GDM1 (cell line): ENCODE measurements around the gene PLAAT3.
"Not testable (repeated sequence)": the region's sequence is repeated elsewhere in the genome, so short reads cannot be mapped to it uniquely, and the experiment has no call there.

Source experiments
- DNase-seq: peaks from one replicate; lab custom pipeline; 2025; lab: John Stamatoyannopoulos, UW

The PLAAT3 gene

DNA sequence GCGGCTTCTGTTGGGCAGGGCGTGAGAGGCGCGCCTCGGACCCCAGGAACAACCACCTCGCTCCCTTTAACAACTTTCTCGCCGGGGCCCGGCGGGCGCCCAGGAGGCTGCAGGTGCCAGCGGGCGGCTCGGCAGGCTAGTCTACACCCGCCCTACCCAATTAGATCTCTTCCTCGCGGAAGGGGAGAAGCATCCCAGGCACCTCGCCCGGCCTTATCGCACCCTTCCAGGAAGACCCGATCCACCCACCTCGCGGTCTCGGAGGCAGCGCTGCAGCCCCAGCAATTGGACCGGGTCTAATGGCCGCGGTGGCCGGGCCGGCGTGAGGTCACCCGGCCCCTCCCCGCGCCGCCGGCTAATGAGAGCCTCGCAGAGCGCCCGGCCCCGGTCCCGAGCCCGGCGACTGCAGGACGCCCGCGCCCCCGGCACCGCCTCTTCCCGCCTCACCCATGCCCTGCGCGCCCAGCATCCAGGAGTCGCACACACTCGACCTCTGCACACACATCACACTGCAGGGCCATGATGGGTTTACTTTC is at the start of gene PLAAT3:
PLAAT3 (minus strand) TSS at position 298 of the 536 bp plus-strand sequence. CDS start 419 bp downstream, outside the sequence.
- no peak for DNase-seq

DNA sequence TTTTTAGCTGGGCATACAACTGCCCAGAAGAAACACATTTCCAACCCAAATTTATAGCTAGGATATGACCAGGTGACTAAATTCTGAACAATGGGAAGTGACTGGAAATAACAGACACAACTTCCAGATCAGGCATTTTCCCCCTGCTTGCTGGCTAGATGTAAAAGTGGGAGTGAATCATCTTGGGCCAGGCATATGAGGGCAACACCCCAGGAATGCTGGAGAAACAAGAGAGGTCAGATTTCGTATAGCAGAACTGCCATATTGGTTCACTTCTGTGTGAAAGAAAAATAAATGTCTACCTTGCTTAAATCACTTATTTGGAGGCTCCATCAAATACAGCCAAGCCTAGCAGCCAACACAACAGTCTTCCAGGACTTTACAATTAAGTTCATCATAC is 49.6 kb upstream of the PLAAT3 start:
- no peak for DNase-seq

DNA sequence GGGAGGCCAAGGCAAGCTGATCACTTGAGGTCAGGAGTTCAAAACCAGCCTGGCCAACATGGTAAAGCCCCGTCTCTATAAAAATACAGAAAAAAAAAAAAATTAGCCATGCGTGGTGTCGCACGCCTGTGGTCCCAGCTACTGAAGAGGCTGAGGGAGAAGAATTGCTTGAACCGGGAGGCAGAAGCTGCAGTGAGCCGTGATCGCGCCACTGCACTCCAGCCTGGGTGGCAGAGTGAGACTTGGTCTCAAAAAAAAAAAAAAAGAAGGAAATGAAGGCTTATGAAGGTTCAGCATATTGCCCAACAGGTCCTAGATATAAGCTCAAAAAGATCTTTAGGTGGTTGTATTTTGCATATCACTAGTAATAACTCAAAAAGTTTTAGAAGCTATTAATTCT is 46.7 kb upstream of the PLAAT3 start:
- DNase-seq: no peak

DNA sequence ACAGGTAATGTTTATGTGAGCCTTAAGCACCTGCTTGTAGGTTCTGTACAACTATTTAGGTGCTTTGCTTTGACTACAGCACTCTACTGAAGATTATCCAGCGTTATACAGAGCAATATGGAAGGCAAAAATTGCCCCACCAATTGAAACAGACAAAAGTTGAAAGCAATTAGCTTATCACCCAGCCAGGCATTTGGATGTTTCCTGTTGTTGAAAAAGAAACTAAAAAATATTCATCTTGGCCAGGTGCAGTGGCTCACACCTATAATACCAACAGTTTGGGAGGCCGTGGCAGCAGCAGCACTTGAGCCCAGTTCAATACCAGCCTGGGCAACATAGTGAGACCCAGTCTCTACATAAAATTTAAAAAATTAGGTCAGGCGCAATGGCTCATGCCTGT is 38.4 kb upstream of the PLAAT3 start:
- no peak for DNase-seq

DNA sequence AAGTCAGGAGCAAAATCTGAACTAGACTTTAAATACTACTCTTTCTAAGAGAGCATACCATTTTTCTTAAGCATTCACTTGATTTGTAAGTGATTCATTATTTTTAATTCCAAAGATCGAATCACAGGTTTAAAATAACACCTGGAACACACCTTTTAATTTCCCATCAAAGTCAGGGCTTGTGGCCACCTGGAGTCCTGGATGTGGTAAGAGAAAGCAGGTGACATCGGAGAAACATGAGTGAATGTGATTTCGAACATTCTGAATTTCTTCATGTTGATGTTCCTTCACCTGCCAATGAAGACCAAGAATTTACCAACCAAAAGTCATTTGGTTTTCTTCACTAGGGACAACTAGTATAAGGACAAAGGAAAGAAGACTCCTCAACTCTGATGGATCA is 29.0 kb upstream of the PLAAT3 start:
- no peak for DNase-seq

DNA sequence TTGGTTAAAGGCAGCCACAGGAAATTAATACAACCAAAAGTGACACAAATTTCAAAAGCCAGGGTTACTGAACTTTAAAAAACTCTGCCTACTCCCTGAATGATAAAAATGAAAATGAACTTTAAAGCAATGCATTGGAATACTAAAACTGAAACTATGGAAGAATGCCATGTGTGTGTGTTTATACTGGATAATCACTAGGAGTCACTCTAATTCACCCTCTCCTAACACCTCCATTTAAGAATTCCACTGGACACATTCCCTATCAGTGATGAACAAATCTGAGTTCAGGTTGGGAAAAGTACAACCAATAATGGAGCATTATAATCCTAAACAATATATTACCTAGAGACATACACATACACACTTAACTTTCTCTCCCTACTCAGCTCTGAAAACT is 27.5 kb upstream of the PLAAT3 start:
- DNase-seq: no peak

DNA sequence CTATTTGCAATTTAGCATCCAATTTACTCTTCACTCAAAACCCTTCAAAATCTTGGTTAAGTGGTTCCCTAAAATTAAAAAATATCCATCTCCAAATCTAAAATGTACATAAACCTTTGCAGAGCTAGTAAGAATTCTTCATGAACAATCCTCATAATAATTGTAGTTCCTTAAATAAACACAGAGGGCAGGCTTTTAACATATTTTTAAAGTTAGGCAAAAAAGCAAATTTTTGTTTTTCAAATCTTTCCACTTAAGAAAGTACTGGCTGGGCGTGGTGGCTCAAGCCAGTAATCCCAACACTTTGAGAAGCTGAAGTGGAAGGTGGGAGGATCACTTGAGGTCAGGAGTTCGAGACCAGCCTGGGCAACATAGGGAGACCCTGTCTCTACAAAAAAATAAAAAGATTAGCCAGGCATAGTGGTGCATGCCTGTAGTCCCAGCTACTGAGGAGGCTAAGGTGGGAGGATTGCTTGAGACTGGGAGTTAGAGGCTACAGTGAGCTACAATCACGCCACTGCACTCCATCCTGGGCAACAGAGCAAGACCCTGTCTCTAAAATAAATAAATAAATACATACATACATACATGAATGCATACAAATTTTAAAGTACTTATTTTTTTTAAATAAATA is 25.1 kb upstream of the PLAAT3 start:
- DNase-seq: no peak

DNA sequence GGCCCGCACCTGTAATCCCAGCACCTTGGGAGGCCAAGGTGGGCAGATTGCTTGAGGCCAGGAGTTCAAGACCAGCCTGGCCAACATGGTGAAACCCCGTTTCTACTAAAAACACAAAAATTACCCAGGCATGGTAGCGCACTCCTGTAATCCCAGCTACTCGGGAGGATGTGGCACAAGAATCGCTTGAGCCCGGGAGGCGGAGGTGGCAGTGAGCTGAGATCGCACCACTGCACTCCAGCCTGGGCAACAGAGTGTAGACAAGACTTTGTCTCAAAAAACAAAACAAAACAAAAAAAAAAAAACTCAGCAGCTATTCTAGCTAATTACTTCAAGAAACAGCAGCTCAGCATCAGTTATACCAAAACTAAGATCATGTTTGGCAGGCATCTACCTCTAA is 24.2 kb upstream of the PLAAT3 start:
- not testable (repeated sequence) for DNase-seq

DNA sequence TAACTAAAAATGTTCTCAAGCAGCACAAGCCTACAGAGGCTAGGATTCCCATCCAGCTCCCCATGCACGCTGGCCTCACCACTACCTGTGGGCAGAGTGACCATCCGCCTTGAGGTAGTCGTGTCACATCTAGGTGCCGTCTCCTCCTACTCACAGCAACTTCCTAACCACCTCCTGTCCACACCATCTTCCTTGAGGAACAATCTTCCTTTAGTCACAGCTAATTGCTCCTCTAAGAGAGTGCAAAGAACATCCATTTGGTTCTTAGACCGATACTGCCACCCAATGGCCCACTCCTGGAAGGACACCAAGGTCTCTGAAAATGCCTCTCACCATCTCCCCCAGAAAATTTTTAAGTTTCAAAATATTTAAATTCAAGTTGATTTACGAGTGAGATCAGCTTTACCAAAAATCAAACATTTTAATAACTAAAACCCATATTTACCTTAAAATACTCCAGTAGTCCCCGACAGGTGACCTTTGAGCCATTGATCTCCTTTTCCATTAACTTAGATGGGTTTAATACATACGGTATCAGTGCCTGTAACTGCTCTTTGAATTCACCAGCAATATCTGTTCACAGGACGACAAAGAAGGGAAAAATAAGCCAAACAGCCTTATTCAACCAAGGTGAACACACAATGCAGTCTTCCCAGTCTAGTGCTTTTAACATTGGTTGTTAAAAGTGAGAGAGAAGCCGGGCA is 21.7 kb upstream of the PLAAT3 start:
- DNase-seq: peak; percentile 44

DNA sequence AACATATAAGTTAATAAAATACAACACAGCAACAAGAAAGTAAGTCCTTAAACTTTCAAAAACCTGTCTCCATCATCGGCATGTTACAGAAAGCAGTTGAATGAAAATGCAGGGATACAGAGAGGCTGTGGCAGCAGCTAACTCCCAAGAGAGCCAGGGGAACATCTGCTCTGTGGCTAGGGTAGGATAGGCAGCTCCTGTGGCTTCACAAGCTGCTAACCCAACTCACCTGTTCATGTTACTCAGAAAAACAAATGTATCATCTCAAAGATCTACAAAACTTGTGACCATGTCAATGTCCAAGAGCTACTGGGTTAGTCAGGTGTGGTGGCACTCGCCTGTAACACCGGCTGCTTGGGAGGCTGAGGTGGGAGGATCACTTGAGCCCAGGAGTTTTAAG is 15.2 kb upstream of the PLAAT3 start:
- DNase-seq: no peak

DNA sequence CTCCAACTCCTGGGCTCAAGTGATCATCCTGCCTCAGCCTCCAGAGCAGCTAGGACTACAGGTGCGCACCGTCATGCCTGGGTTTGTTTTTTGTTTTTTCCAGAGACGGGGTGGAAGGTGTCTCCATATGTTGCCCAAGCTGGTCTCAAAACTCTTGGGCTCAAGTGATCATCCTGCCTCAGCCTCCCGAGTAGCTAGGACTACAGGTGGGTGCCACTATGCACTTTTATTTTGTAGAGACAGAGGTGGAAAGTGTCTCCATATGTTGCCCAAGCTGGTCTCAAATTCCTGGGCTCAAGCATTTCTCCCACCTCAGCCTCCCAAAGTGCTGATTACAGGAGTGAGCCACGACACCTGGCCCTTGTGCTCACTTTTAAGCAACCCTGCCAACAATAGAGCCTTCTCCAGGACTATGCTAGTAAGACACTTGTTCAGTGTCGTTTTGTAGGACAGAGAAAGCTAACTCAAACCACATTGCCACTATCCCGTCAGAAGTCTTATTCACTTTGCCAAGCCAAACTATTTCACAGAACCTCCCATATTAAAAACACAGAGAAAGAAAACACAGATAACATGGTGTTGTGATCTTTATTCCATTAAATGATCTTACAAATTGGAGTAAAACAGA is 9.4 kb upstream of the PLAAT3 start:
- DNase-seq: no peak

DNA sequence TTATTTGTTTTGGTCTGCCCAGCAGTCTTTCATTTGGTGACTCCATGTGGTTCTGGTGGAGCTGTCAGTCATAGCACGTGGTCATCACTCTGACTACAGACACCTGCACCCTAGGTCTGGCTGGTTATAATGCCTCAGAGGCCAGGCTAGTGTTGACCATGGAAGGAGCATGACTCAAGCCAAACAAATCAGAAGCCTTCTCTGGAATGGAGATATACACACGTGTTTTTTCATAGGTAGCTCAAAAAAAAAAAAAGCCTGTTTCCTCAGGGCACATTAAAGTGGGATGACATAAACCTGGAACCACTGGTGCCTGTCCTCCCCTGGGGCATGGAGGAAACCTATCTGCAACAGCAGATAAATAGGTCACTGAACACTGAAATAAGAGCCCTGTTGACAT is 8.1 kb upstream of the PLAAT3 start:
- DNase-seq: no peak

DNA sequence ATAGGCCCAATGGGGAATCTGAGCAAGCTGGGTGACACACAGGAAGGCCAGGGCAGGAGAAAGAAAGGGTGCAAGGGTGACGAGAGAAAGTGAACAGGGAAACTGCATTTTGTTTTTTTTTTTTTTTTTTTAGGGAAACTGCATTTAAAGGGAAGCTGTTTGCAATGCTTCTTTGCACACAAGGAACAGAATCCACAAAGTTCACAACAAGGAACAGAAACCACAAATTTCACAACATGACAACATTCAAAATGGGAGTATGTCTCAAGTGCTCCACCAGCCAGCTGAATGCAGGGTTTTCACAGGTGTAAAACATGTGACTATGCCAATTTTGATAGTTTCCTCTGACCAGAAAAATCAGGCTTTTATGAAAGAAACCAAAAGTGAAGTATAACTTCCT is 6.8 kb upstream of the PLAAT3 start:
- no peak for DNase-seq

DNA sequence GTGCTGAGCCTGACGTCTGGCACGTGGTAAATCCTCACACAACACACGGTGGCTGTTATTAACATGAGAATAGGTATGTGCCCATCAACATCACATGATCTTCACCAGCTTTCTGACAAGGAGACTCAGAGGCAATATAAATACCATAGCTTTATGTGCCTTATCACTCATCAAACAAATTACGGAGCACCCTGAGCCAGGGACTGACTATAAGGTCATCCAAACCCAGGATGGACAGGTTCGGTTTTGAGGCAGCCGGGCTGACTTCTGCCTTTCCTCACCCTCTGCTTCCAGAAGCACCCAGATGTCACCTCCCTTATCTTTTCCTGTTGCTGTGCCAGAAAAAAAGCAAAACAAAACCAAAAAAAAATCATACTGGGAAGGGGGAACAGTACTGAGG is 5.7 kb upstream of the PLAAT3 start:
- DNase-seq: no peak

DNA sequence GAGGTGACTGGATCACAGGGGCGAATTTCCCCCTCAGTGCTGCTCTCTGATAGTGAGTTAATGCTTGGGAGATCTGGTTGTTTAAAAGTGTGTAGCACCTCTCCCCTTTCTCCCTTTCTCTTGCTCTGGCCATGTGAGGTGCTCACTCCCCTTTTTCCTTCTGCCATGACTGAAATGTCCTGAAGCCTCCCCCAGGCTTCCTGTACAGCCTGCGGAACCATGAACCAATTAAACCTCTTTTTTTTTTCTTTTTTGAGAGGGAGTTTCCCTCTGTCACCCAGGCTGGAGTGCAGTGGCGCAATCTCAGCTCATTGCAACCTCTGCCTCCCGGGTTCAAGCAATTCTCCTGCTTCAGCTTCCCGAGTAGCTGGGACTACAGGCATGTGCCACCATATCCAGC is 3.5 kb upstream of the PLAAT3 start:
- DNase-seq: not testable (repeated sequence)

DNA sequence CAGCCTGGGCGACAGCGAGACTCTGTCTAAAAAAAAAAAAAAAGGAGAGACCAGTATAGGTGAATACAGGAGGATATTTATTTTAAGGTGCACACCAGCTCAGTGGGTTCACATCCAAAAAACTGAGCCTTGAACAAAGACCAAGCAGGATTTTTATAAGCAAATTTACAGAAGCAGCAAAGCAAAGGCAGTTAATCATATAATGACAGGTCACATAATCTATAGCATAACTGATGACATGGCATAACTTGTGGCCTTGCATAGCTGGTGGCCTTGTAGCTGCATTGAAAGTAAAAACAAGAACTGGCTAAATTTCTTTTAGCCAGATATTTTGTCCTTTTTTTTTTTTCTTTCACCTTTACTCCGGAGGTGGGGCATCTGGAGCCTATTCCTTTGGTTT is 2.7 kb upstream of the PLAAT3 start:
- no peak for DNase-seq

DNA sequence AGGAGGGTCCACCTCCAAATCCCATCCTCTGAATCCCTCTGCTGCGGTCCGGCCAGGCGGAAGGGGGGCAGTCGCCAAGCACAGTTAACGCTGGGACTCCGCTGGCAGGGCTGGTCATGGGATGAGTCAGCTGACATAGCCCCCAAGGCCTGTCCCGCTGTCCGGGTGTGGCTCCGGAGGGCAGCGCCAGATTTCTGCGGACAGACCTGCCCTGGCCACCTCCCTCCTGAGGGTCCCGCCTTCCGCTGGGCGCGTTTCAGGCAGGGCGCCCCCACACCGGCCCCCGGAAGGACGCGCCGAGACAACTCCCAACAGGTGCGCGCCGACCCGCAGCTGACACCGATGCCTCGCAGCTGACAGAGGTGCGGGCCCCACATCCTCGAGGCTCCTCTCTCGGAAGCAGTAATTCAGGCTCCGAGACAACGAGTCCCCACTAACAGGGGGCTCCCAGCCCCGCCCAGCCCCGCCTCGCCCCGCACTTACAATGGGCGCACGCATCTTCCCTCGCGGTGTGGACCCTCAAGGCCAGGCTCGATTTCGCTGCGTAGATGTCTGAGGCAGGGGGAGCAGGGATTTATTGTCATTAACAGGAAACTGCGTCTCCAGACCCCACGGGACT is 607 bp downstream of the PLAAT3 start:
- DNase-seq: no peak

DNA sequence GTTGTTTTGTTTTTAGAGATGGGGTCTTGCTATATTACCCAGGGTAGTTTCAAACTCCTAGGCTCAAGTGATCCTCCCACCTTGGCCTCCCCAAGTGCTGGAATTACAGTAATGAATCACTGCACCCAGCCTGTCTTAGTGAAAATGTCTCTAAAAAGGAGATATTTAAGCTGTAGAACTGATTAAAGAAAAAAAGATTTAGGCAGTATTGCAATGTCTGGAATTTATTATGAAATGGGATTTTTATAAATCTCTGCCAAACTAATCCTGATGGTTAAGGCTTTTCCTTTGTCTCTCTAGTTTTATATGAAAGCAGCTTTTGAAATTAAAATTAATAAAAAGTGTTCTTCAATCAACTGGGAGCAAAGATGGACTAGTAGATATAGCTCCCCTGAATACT is 2.1 kb downstream of the PLAAT3 start:
- DNase-seq: no peak

DNA sequence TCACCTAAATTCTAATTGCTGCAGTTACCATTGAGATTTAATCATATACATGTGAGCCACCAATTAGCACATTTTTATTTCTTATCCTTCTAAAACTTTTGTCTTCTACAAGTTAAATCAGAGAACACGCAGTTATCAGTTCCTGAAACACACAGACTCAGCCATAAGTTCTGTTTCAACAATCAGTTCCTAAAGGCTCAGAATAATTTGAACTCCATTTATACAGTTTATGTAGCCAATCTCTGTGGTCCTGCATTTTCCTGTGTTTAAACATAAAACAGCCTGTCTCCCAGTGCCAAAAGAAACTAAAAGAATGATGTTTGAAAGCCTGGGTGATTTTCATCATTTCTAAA is 2.9 kb downstream of the PLAAT3 start:
- no peak for DNase-seq

DNA sequence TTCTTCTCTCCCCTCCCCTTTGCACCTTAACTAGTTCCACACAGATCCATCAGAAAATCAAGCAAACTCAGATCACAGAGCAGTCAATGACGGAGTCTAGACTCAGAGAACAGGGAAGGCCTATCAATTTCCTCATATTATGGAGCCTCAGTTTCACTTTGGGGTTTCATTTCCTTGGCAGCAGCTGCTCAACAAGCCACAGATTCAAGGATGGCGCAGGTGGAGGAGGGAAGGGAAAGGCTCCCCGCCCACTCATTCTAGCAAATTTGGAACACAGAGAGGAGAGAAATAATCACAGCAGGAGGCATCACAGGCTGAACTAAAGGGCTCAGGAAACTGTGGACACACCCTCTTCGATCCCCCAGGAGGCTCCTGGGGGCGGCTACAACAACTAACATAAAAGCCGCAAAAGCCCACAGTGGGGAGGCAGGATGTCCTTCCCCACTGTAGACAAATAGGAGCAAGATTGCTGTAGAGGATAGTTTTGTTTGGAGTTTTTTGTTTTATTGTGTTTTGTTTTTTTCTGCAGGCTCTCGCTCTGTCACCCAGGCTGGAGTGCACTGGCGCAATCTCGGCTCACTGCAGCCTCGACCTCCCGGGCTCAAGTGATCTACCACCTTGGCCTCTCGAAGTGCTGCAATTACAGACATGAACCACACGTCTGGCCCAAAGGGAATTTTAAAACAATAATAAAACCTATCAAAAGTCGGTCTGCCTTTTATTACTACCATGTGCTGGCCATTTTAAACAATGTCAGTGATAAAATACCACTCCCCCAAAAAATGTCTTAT is 3.4 kb downstream of the PLAAT3 start:
- DNase-seq: no peak

DNA sequence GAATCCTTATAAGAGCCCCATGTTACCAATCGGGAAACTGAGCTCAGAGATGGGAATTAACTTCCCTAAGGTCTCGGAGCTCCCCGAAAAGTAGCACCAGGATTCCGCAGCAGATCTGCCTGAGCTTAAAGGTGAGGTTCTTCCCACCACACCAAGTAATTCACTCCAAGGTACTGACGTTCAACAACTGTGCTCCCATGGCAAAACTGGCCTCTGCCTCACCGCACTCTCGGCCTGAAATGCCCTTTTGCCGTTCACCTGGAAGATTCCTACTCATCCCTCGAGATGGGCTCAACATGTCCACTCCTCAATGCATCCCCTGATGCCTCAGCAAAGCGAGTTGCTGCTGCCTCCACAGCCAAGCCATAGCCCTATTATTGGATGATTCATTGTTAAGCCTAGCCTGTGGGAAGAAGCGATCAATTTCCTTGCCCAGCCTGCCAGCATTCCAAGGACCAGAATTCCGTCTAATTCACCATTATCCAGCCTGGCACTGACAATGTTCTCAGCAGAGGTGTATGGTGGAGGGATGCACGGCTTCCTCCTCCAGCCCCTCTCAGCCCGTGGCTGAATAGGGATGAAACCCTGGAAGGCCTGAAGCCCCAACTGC is 4.2 kb downstream of the PLAAT3 start:
- no peak for DNase-seq

DNA sequence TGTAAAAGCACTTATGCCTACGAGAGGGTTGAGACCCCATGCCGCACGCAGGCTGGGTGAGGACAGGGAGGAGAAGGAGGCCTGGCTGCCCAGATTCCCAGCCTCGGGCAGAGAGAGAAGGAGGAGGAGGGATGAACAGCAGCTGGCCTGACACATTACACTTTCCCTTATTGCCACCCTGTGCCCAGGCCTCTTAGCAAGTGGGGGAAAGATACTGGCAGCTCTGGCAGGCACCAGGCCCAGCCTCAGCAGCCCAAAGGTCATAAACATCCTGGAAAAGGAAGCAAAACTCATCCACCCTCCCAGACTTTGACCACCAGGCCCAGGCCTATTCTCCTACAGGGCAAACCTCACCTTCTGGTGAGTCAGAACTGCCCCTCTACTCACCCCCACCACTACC is 4.7 kb downstream of the PLAAT3 start:
- no peak for DNase-seq
